WI38 (cell line): ENCODE measurements around the gene SLC25A22.
A peak's percentile ranks its signal among the peaks of the same experiment; 100 is the strongest.

ENCODE experiments used
- H3K4me3 ChIP-seq: 2 replicates; pipeline ENCODE4 v1.5.1; 2011; ENCODE audit warnings: low read depth, mild to moderate bottlenecking, control low read depth, low read length
- CTCF ChIP-seq: IDR thresholded peaks from 2 replicates; pipeline ENCODE4 v1.5.1; 2012; ENCODE audit warnings: low read depth, mild to moderate bottlenecking, control low read depth, low read length

Gene SLC25A22

DNA sequence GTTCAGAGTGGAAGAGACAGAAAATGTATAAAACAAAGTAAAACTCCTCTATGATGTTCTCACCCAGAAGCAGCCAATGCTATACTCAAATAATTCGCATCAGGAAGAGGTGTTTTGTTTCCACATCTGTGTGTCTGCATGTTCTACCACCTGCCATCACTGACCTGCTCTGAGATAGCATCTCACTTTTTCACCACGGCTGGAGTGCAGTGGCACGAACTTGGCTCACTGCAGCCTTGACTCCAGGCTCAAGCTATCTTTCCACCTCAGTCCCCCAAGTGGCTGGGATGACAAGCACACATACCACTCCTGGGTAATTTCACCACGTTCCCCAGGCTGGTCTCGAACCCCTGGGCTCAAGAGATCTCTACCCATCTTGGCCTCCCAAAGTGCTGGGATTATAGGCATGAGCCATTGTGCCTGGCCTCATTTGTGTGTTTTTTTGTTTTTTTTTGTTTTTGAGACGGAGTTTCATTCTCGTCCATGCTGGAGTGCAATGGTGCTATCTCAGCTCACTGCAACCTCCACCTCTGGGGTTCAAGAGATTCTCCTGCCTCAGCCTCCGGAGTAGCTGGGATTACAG is 36.5 kb downstream of the SLC25A22 start:
- no peak for TF ChIP-seq CTCF

DNA sequence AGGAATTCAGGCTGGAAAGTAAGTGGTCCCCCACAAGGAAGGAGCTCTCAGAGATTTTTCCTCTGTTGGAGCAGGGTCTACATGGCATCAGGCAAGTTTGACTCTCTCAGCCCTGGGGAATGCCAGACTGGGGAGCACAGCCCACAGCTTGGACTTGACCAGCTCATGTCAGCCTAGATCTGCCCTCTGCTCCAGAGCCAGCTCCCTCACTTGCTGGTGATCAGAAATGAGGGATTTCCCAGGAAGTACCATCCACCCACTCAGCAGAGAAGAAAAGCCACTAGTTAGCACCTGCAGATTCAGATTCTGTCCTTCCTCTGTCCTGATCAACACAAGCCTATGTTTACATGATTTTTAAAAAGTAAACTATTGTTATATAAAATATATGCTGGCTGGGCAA is 37.8 kb downstream of the SLC25A22 start:
- no peak for TF ChIP-seq CTCF
- H3K4me3 ChIP-seq: no peak overlapping the region

More for the DNA sequence above, 36.5 kb downstream of the SLC25A22 start:
- no peak overlapping the region for H3K4me3 ChIP-seq

- TF ChIP-seq CTCF: no peak
- peak overlapping the region; percentile 95 for H3K4me3 ChIP-seq
These were observed 48.4 kb downstream of the SLC25A22 start for GRCh38 chr11:749731-750130.

- H3K4me3 ChIP-seq: peak overlapping the region; percentile 95
- no peak for TF ChIP-seq CTCF
These were observed 50.1 kb downstream of the SLC25A22 start for GRCh38 chr11:748007-748359.

DNA sequence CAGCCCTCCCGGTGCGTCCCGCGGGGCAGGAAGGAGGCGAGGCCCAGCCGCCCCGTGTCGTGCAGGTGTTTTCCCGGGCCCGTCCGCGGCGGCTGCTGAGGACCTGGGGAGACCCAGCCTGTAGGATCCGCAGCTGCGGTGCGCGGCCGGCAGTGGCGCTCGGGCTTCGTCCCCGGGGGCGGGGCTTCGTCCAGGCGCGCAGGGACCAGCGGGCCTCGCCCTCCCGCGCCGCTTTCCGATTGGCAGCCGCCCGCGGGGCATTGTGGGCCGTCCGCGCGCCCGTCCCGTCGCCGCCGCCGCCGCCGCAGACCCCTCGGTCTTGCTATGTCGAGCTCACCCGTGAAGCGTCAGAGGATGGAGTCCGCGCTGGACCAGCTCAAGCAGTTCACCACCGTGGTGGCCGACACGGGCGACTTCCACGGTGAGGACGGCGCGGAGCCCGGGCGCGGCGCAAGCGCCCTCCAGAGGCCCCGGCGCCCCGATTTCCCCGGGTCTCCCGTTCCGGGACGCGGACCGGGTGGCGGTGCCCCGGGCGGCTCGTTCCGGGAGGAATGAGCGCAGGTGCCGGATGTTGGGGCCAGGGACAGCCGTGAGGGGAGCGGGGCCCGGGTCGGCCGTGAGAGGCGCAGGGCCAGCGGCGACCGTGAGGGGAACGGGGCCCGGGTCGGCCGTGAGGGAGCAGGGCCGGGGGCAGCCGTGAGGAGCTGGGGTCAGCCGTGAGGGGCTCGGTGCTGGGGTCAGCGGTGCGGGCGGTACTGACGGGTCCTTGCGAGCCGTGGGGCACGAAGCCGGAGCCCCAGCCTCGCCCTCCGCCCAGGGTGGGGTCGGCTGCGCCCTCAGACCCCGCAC is 50.7 kb downstream of the SLC25A22 start, which contains the start of gene TALDO1:
Gene TALDO1 (plus strand): TSS at position 307 of the 849 bp plus-strand sequence. CDS start 18 bp downstream, at position 325.
- no peak for TF ChIP-seq CTCF
- H3K4me3 ChIP-seq: peak within 1 kb of the TSS; percentile 95

GRCh38 chr11:746289-747157 is 51.6 kb downstream of the SLC25A22 start:
- peak overlapping the region; percentile 95 for H3K4me3 ChIP-seq
- no peak for TF ChIP-seq CTCF
